Duodenal mucosa (tissue), 2 donors: ENCODE measurements around the gene CPTP.

Experiments used
- H3K27ac ChIP-seq: one replicate; pipeline ENCODE4 v1.7.0; 2013; ENCODE audit warnings: low read depth, low read length
- H3K27me3 ChIP-seq, 2 donors: one replicate each; pipeline ENCODE4 v1.7.0; 2013; ENCODE audit warnings: low read length in 2 of 2, control low read depth in 1 of 2; ENCODE audit not compliant: insufficient read depth in 2 of 2, control insufficient read depth in 1 of 2
- H3K36me3 ChIP-seq, 2 donors: one replicate each; pipeline ENCODE4 v1.7.0; 2013; ENCODE audit warnings: low read length in 2 of 2, control low read depth in 1 of 2; ENCODE audit not compliant: insufficient read depth in 2 of 2, control insufficient read depth in 1 of 2
- H3K4me1 ChIP-seq, 2 donors: one replicate each; pipeline ENCODE4 v1.7.0; 2013; ENCODE audit warnings: low read length in 2 of 2, control low read depth in 1 of 2; ENCODE audit not compliant: insufficient read depth in 2 of 2, control insufficient read depth in 1 of 2
- H3K4me3 ChIP-seq, 2 donors: one replicate each; pipeline ENCODE4 v1.7.0; 2013; ENCODE audit warnings: low read length in 2 of 2, low read depth in 1 of 2
- H3K9ac ChIP-seq, 2 donors: one replicate each; pipeline ENCODE4 v1.7.0; 2013; ENCODE audit warnings: low read length in 2 of 2, low read depth in 1 of 2
- H3K9me3 ChIP-seq, 2 donors: one replicate each; pipeline ENCODE4 v1.7.0; 2013; ENCODE audit warnings: low read length in 2 of 2, control low read depth in 1 of 2; ENCODE audit not compliant: control insufficient read depth in 1 of 2

Gene CPTP

DNA sequence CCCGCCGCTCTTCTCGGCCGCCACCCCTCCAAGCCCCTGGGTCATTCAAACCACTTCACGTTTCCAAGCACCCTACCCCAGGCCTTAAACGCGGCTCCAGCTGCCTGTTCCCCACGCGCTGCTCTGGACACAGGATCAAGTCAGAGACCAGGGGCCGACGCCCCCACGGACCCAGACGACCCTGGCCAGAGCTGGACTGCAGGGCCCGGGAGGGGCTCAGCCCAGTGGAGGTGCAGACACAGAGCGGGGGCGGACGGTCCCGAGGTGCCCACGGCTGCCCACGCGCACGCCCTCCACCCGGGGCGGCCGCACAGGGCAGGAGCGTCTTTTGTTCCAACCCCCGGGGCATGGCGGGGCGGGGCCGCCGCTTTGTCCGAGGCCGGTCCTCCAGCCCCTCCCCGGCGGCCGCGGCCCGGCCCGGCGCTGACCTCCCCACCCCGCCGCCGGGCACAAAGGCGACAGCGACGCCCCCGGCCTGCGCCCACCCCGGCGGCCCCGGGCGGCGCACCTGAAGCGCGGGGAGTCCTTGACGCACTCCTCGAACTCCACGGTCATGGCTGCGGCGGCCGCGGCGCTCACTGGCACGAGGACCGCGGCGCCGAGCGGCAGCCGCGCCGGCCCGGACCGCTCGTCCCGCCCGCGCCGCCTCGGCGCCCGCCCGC lies 17.2 kb upstream of the CPTP start:
- Histone ChIP-seq H3K27ac (peak overlapping the region; percentile 62), H3K36me3 (peaks cover 4 to 20% of the 10 kb centered on the region in 2 donors), H3K9me3 (no peaks in the 10 kb centered on the region), H3K4me1 (peaks cover 36 to 38% of the 10 kb centered on the region in 2 donors), H3K9ac (peak overlapping the region in 1 of 2 donors; percentile 59), H3K4me3 (peak overlapping the region; percentile 53 to 62), H3K27me3 (no peaks in the 10 kb centered on the region)

DNA sequence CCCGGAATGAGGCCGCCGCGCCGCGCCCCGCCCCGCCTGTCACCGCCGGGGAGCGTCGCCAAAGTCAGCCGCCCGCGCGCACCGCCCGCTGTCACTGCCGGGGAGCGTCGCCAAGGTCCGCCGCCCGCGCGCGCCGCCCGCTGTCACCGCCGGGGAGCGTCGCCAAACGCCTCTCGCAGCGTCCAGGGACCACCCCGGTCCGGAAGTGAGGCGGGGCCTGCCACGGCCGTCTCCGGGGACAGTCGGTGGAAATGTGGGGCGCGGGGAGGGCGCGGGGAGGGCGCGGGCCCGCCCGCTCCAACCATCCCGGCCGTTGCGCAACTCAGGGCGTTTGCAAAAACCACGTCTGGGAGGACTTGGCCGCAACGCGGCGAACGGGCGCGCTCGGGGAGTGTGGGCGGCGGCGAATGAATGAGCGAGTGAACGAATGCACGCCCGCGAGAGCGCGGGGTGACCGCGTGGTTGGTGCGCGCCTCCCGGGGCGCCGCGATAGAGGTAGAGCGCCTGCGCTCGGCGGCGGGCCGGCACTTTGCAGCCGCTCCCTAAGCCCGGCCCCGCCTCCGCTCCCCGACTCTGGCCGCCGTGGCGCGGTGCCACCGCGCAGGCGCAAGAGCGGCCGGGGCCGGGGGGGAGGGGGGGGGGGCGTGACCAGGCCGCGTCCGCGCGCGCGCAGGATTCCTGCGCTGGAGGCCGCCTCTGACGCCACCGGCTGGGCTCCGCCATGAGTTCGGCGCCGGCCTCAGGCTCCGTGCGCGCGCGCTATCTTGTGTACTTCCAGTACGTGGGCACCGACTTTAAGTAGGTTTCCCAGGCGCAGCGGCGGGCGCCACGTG lies 16.5 kb upstream of the CPTP start, which contains the start of the genes ACAP3 and PUSL1:
TSS of gene ACAP3 (minus strand) at position 8 of the 833 bp plus-strand sequence. CDS start 115 bp downstream, outside the sequence.
TSS of gene PUSL1 (plus strand) at position 675 of the 833 bp plus-strand sequence. CDS start at position 722, 47 bp downstream.
- peaks cover 36 to 38% of the 10 kb centered on the region in 2 donors for H3K4me1 ChIP-seq
- peak within 1 kb of the TSS; percentile 65 to 66 for H3K9ac ChIP-seq
- H3K27me3 ChIP-seq, result no peaks in the 10 kb centered on the region
- H3K27ac ChIP-seq, result peak within 1 kb of the TSS; percentile 91
- no peaks in the 10 kb centered on the region for H3K9me3 ChIP-seq
- peaks cover 4 to 27% of the 10 kb centered on the region in 2 donors for H3K36me3 ChIP-seq
- H3K4me3 ChIP-seq, result peak within 1 kb of the TSS; percentile 72 to 74

DNA sequence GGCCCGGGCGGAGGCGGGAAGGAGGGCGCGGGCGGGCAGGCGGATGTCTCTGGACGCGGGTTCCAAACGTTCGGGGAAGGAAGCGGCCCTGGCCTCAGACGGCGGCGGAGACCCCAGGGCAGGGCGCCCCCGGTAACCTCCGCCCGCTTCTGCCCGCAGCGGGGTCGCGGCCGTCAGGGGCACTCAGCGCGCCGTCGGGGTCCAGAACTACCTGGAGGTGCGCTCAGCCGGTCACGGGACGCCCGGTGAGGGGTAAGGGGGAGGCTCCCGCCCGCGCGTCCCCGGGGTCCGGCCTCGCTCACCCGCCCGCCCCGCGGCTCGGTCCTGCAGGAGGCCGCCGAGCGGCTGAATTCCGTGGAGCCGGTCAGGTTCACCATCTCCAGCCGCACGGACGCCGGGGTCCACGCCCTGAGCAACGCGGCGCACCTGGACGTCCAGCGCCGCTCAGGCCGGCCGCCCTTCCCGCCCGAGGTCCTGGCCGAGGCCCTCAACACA lies 15.8 kb upstream of the CPTP start:
- H3K4me1 ChIP-seq, result peaks cover 36 to 38% of the 10 kb centered on the region in 2 donors
- H3K27ac ChIP-seq, result peak overlapping the region; percentile 66
- peak overlapping the region; percentile 48 to 54 for H3K9ac ChIP-seq

DNA sequence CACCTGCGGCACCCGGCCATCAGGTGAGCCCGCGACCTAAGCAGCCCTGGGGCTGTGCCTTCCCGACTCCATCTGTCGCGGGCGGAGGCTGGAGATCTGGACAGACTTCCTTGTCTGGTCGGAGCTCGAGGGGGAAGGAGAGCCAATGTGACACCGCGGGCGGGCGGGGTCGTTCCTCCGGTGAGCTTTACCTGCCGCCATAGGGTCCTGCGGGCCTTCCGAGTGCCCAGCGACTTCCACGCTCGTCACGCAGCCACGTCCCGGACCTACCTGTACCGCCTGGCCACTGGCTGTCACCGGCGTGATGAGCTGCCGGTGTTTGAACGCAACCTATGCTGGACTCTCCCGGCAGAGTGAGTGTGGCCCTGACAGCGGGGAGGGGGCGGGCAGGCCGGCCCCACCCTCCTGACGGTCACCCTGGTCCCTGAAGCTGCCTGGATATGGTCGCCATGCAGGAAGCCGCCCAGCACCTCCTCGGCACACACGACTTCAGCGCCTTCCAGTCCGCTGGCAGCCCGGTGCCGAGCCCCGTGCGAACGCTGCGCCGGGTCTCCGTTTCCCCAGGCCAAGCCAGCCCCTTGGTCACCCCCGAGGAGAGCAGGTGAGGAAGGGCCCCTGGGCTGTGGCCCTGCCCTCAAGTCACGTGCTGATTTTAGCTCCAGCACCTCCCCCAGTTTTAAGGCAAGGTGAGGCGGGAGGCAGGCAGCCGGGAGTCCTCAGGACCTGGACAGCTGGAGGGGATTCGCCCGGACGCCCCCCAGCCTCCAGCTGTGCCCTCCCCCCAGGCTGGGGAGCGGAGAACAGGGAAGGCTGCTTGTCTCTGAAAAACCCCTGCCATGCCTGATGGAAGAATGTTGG lies 15.1 kb upstream of the CPTP start:
- H3K4me3 ChIP-seq, result peak overlapping the region; percentile 72 to 74
- H3K4me1 ChIP-seq, result peaks cover 33 to 35% of the 10 kb centered on the region in 2 donors
- no peaks in the 10 kb centered on the region for H3K9me3 ChIP-seq
- peaks cover 8 to 41% of the 10 kb centered on the region in 2 donors for H3K36me3 ChIP-seq
- peak overlapping the region; percentile 48 to 54 for H3K9ac ChIP-seq
- H3K27ac ChIP-seq, result no peak overlapping the region
- H3K27me3 ChIP-seq, result no peaks in the 10 kb centered on the region

More for the DNA sequence above, 15.8 kb upstream of the CPTP start:
- Histone ChIP-seq H3K27me3 (no peaks in the 10 kb centered on the region), H3K4me3 (peak overlapping the region; percentile 72 to 74), H3K36me3 (peaks cover 4 to 34% of the 10 kb centered on the region in 2 donors), H3K9me3 (no peaks in the 10 kb centered on the region)

DNA sequence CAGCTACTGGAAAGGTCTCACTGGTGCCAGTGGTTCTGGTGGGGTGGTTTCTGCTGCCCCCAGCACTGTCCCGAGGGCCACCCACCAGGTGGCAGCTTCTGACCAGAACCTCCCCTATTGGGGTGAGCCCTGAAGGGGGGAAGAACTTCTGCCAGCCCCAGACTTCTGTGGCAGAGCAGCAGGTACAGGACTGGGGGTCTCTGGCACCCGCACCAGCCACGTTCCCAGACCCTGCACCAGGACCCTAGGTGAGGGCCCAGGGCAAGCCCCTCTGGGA lies 14.6 kb upstream of the CPTP start:
- no peaks in the 10 kb centered on the region for H3K27me3 ChIP-seq
- H3K4me3 ChIP-seq, result no peak overlapping the region
- no peaks in the 10 kb centered on the region for H3K9me3 ChIP-seq
- no peak overlapping the region for H3K27ac ChIP-seq
- H3K4me1 ChIP-seq, result peaks cover 27 to 30% of the 10 kb centered on the region in 2 donors
- peaks cover 14 to 46% of the 10 kb centered on the region in 2 donors for H3K36me3 ChIP-seq
- H3K9ac ChIP-seq, result no peak overlapping the region

DNA sequence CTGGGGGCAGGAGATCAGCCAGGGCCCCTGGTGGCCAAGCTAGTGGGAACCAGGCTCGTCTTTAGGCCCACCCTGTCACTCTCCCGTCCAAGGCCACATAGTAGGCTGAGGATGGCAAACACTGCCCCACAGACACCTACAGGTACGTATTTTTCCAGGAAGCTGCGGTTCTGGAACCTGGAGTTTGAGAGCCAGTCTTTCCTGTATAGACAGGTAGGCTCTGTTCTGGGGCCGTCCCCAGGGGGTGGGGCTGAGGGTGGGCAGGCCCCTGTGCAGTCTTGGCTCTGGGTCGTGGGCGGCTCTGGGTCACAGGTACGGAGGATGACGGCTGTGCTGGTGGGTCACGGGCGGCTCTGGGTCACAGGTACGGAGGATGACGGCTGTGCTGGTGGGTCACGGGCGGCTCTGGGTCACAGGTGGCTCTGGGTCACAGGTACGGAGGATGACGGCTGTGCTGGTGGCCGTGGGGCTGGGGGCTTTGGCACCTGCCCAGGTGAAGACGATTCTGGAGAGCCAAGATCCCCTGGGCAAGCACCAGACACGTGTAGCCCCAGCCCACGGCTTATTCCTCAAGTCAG lies 14.0 kb upstream of the CPTP start:
- peaks cover 17 to 49% of the 10 kb centered on the region in 2 donors for H3K36me3 ChIP-seq
- no peak overlapping the region for H3K4me3 ChIP-seq
- H3K9ac ChIP-seq, result no peak overlapping the region
- H3K27ac ChIP-seq, result no peak overlapping the region
- H3K4me1 ChIP-seq, result peaks cover 22 to 24% of the 10 kb centered on the region in 2 donors
- no peaks in the 10 kb centered on the region for H3K27me3 ChIP-seq
- no peaks in the 10 kb centered on the region for H3K9me3 ChIP-seq

DNA sequence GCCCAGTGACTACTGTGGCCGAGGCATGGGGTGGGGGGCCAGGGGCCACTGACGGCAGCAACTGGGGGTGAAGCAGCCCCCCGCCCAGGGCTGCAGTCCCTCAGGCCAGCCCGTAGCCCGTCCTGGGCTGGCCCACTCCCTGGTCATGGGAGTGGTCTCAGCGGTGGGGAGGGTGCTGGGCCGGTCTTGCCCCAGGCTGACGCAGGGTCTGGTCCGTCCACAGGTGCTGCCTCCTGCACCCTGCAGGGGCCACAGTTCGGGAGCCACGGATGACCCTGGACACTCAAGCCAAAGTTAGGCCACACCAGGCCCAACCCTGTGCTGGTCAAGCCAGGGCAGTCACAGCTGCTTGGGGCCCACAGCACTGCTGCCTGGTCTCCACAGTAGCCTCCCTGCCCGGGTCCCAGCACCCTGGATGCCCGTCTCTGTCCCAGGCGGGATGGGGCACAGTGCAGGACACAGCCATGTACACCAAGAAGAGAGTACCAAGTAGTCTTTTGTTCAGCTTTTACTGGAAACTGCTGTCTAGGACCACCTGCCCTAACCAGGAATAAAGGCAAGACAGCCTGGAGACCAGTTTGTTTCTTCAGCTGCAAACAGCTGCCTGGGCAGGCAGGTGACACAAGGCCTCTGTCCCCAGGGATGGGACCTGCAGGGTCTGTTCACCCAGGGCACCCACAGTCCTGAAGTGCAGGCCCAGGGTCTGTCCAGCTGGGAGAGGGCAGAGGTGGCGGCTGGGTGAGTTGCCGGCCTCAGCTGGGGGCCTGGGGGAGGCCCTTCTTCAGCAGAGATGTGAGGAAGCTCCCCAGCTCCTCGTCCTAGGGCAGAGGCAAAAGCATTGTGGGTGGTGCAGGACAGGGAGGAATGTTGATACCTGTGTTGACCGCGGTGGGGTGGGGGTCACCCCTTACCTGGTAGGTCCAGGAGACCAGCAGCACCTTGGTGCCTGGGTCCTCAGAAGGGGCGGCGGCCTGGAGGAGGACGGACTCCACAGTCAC lies 13.2 kb upstream of the CPTP start:
- Histone ChIP-seq H3K4me1 (peaks cover 13 to 18% of the 10 kb centered on the region in 2 donors), H3K36me3 (peaks cover 17 to 52% of the 10 kb centered on the region in 2 donors), H3K9ac (no peak overlapping the region), H3K27me3 (no peaks in the 10 kb centered on the region), H3K27ac (no peak overlapping the region), H3K4me3 (no peak overlapping the region), H3K9me3 (no peaks in the 10 kb centered on the region)

DNA sequence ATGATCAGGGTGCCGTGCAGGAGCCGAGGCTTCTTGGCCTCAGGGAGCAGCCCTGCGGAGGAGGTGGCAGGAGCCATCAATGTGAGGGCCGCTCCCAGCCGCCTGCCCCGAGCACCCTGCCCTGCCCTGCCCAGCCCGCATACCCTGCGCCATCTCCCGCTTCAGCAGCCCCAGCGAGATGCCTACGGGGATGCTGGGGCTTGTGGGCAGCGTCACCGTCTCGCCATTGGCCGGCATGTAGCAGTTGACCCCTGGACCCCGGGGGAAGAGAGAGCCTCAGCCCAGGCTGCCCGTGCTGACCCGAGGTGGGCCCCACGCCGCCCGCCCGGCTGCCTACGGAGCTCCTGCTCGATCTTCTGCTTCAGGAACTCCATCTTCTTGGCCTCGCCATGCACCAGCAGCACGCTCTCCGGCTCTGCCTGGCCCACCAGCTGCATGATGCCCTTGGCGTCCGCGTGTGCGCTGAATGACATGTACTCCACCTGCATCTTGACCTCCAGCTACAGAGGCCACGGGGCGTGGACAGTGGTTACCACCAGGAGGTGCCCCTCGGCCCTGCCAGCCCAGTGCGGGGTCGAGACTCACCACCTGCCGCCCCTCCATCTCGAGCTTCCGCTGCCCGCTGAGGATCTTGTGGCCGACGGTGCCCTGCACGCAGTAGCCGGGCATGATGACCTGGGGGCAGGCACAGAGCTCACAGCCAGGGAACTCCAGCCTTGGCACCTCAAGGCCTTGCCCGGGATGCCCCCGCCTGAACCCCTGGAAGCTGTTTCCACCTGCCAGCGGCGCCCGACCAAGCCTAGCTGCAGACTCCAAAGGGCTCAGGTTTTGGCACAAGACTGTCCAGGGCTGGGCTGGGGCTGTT lies 11.9 kb upstream of the CPTP start:
- H3K36me3 ChIP-seq, result peaks cover 22 to 56% of the 10 kb centered on the region in 2 donors
- peaks cover 4 to 10% of the 10 kb centered on the region in 2 donors for H3K4me1 ChIP-seq
- H3K9me3 ChIP-seq, result no peaks in the 10 kb centered on the region
- H3K27ac ChIP-seq, result no peak overlapping the region
- H3K4me3 ChIP-seq, result no peak overlapping the region
- H3K27me3 ChIP-seq, result no peaks in the 10 kb centered on the region
- H3K9ac ChIP-seq, result no peak overlapping the region
